GM12892 (cell line): ENCODE data around the gene NAE1.

Source experiments
- POLR2A ChIP-seq: IDR thresholded peaks from 2 replicates; pipeline ENCODE4 v1.6.1; 2011; ENCODE audit warnings: low read depth, low read length, control low read depth
- POLR2AphosphoS5 ChIP-seq: IDR thresholded peaks from 2 replicates; pipeline ENCODE4 v1.6.1; 2011; ENCODE audit warnings: low read depth, low read length, control low read depth
- TAF1 ChIP-seq: IDR thresholded peaks from 2 replicates; pipeline ENCODE4 v1.6.1; 2011; ENCODE audit warnings: low read depth, mild to moderate bottlenecking, control low read depth, low read length, borderline replicate concordance

- no peak for TF ChIP-seq POLR2A
- no peak for TF ChIP-seq POLR2AphosphoS5
- no peak for TF ChIP-seq TAF1
Measured at GRCh38 chr16:66844342-66845079, 13.7 kb upstream of the NAE1 start, which contains the start of gene CA7.
